ENCODE results near the gene RCOR1. TPM values are rescaled to one million over a fixed set of nuclear protein-coding genes. Genes with fewer than 3 reads are reported as not detected.

The RCOR1 gene
- total RNA-seq, 1 experiment from 2014 or later: 11.6 TPM

Small RNA genes within 50 kb of the gene (small RNA-seq; reads per million reads assigned to genes)
- 0 reads per million in 2 experiments for gene RF00019
- gene RN7SL546P: 0 reads per million in 2 experiments

Other genes starting within 250 kb of the RCOR1 start
- 127 and 133 TPM in 2 replicates for gene CINP, start 229.8 kb upstream of the RCOR1 start, total RNA-seq (2014; rRNA removed; shearing (Covaris generic))
- gene TECPR2, start 229.7 kb upstream of the RCOR1 start, total RNA-seq (2014; rRNA removed; shearing (Covaris generic)): 20.8 and 22.7 TPM in 2 replicates
- gene ANKRD9, start 82.9 kb upstream of the RCOR1 start, total RNA-seq (2014; rRNA removed; shearing (Covaris generic)): 39.7 and 47.9 TPM in 2 replicates
- 23.2 and 33.6 TPM in 2 replicates for gene TRAF3, start 184.8 kb downstream of the RCOR1 start, total RNA-seq (2014; rRNA removed; shearing (Covaris generic))

Measured in SK-MEL-5 (cell line).